Left cardiac atrium (tissue), 4 donors: Measurements from ENCODE around the gene ATPAF1. TPM values are rescaled to one million over a fixed set of nuclear protein-coding genes. Genes with fewer than 3 reads are reported as not detected.
"Not testable (repeated sequence)": the region's sequence is repeated elsewhere in the genome, so short reads cannot be mapped to it uniquely, and the experiment has no call there.

Source experiments
- ATAC-seq, 2 donors: fragments of 200-7000 bp; cut with Tn5 transposase; one replicate each; pipeline ENCODE4 v1.9.1; 2020; ENCODE audit warnings: mild to moderate bottlenecking in 2 of 2, moderate library complexity in 2 of 2
- DNase-seq: peaks from one replicate; pipeline ENCODE4 v3.0.0-alpha.2; 2020
- intact Hi-C, 2 donors: fragments of 100-400 bp; cut with DNase I; formaldehyde crosslinking; loops; one replicate each; pipeline versions ENCODE4 v1.14.1 to v1.15.1; 2022 to 2023
- total RNA-seq, 2 donors: library from RNA; stranded (reverse); fragmentation: NEBNext Ultra II Directional; extraction: Animal tissue kit (Norgen Biotek cat#: 25700); gene quantifications; one replicate each; pipeline ENCODE4 v1.2.1, GENCODE V29; 2021
- donor health status: DM: no; HTN: yes; CAD: no.
- donor health status: DM: no; HTN: yes; CAD: no; lungs with severe emphysema.
- donor health status: DM: yes; HTN: yes; CAD: no.
- donor health status: Dilated cardiomyopathy.

The ATPAF1 gene
- total RNA-seq, 2 donors from 2014 or later: 134 to 137 TPM

DNA sequence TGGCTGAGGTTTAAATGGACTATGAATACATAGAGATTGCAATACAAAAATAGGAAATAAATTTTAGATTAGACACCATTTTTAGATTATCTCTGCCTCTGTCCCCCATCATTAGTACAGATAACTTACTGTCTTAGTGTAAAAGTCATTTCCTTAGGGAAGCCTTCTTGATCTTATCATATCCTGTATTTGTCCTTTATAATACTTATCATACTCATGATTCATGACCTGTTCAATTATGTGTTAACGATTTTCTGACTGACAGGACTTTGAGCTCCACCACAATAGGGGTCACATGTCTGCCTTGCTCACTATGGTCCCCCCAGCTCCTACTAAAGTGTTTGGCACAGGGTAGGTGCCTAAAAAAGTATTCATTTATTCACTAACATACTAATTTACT, 18.1 kb upstream of the ATPAF1 start:
- ATAC-seq: no peak
- intact Hi-C loops: no loop called here
- no peak for DNase-seq

DNA sequence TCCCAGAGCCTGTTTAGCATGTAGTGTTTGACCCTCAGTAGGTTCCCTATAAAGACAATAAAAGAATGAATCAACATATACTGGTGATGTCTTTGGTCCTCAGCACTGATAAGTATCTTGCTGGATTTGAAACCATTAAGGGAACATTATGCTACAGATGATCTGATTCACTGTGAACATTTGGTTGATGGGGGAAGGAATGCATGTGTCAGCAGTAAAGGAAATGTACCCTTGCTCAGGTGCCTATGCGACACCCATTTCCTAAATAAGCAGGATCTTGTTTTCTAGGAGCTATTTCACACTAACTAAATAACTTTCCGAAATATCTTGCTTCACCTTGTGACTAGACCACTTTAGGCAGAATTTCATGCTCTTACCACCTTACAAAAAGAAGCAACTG, 16.5 kb upstream of the ATPAF1 start:
- ATAC-seq: no peak
- DNase-seq: no peak
- intact Hi-C loops: no loop called here

DNA sequence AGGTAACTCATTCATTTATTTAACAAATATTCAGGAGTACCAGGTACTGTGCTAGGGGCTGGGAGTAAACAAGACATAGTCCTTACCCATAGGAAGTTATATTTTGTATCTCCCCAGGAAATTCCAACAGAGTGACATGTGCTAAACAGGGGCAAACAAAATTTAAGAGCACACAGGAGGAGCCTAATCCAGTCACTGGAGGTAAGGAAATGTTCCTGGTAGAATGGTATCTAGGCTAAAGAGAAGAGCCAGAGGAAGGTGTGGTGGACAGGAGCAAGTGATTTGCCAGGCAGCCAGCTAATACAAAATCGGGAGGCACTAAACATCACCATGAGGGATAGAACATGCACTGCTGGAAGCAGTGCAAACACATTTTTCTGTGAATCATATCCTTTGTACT, 13.9 kb upstream of the ATPAF1 start:
- DNase-seq: no peak
- no peak for ATAC-seq
- intact Hi-C loops: no loop called here

DNA sequence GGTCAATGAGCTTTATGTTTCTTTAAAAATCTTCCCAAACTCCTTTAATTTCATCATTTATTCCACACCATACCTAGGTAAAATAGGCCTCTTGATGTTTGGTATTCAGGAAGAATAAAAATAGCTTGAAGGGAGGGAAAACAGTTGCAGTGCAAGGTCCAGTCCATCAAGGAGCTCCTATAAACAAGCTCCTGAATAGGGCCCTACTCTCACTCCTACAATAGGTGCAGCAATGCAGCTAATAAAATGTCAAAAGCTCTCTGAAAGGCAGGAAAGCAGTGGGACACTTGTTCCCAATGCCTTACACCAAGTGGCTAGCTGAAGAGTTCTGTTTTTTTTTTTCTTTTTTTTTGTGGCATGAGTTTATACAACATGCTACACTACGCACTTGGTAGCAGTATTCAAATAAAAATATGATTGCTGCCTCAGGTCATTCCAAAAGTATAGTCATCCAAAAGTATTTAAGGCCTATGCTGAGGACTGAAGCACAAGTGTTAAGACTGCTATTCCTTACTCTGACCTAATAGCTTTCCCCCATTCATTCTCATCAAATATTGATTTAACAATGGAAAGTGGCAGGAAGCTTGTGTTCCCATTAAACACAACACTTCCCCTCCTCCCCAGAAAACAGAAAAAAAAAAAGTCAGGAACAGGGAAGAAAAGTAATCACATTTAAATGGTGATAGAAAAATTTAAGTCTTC, 13.3 kb upstream of the ATPAF1 start:
- intact Hi-C loops: no loop called here
- DNase-seq (no peak), ATAC-seq (no peak)

GRCh38 chr1:46679789-46680573, 11.8 kb upstream of the ATPAF1 start:
- ATAC-seq (no peak), DNase-seq (no peak)
- intact Hi-C loops: no loop called here

DNA sequence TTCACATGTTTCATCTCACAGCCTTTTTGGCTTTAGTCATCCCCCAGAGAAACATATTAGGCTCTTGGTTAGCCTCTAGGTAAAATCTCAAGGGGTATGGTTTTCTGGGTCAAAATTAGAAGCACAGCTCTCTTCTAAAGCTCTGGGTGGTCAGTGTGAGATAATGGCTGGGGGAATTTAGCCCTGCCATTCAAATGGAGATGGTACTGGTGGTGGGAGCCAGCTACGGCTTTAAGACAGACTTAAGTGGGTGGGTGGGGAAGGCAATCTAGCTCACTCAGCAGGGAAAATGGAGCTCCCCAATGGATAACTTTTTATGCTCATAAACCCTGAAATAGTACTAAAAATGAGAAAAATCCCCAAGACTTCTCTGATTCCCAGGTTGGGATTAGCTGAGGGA, 9.2 kb upstream of the ATPAF1 start:
- intact Hi-C loops: no loop called here
- no peak for ATAC-seq
- DNase-seq: no peak

DNA sequence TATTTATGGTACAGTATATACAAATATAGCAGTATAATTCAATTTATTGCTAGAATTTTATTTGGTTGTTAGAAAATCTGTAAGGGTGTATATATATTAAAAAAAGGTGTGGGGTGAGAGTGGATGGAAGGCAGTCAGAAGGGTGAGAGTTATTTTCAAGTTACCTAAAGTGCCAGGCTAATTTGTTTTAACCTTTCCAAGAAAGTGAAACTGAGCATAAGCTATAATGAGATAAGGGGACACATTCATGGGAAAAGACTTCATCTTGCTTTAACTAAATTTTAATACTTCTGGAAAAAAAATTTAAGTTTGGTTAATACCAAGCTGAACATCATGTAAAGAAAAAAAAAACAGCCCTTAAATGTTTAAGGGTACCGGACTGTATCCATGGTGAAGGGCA, 8.4 kb upstream of the ATPAF1 start:
- ATAC-seq: no peak
- intact Hi-C loops: no loop called here
- DNase-seq: no peak

DNA sequence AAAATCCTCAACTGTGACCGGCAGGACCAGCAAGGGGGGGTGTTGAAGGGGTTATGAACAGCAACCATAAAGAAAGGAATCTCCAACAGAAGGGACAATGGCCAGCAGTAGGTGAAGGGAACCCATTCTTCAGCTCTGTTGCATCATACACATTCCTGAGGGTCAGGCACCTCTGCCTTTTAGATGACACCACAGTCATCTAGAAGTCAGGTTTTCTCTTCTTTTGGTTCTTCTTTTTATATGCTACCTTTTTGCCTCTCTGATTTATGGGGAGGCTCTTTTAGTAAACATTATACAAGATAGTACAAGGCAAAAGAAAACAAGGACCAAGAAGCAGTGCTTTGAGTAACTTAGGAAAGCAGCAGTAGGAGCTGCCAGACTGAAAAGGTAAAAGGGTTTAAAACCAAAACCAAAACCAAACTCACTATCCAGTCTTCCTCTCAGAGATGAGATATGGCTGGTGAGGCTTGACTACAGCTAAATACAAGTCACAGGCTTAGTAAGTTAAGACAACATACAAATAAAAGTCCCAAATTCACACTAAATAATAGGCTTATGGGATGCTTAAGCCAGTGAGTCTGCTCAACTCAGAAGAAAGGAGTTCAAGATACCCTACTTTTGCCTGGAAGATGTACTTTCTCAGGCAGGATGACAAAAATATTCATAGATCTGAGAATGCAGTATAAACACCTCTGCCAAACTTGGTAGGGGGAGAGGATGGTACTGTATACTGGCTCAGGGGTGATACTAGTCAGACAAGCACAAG, 7.6 kb upstream of the ATPAF1 start:
- ATAC-seq: no peak
- intact Hi-C loops: no loop called here
- DNase-seq: no peak

DNA sequence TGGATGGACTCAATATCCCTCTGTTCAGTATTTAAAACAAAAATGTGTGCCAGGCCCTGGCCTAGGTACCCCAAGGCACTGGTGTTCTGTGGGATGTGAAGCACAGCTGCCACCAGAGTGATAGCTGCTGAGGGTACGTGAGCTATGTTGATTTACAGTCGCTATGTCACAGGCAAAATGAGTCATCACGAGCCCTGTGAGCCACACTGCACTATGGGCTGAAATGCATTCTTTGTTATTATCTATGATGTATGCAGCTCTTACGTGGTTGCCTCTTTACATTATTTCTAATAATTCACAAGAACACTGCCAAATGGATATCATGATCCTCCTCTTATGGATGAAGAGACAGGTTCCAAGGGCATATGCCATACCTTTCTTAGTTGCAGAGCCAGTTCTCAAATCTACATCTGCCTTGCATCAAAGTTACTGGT, 5.6 kb upstream of the ATPAF1 start:
- ATAC-seq (no peak), DNase-seq (no peak)
- intact Hi-C loops: no loop called here

DNA sequence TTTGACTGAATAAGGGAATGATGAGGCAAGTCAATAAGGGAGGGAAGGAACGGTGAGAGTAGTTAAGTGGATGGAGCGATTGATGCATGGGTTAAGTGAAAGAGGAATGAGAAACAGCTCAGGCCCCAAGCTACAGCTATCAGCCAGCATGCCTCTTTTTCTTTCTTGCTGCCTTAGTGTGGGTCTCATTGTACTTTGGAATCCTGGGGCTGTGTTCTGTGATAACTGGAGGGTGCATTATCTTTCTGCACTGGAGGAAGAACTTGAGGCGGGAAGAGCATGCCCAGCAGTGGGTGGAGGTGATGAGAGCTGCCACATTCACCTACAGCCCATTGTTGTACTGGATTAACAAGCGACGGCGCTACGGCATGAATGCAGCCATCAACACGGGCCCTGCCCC, 4.5 kb upstream of the ATPAF1 start:
- intact Hi-C loops: no loop called here
- no peak for ATAC-seq
- no peak for DNase-seq

DNA sequence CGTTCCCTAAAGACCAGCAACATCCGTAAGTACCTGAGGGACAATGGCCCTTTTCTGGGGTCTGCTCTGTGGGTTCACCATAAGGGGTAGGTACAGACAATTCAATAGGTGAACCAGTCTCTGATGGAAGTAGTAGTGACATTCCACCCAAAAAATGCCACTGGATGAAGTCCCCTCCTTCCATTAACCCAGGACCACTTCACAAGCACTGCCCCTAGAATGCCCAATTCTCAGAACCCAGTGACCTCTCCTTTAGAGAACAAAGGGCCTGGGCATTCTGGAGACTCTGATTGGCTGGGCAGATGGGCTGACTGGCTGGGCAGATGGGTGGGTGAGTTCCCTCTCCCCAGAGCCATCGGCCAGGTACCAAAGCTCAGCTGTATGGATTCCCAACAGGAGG, 3.4 kb upstream of the ATPAF1 start, which contains the start of gene TEX38:
TEX38 (plus strand) TSS at position 301 of the 400 bp plus-strand sequence; CDS start at position 382, 81 bp downstream.
- no peak for ATAC-seq
- no peak for DNase-seq
- intact Hi-C loops: no loop called here

DNA sequence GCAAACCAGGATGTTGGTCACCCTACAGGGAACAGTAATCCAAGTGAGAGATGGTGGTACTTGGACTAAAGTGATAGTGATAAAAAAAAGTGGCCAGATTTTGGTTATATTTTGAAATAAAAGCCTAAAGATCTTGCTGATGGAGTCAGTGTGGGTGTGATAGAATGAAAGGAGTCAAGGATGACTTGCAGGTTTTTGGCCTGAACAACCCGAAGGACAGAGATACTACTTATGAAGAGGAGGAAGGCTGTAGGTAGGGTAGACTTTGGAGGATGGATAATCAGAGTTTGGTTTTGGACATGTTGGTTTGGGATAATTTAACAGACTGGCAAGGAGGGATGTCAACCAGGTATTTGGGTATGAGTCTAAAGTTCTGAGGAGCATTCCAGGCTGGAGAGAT, 2.0 kb upstream of the ATPAF1 start:
- no peak for ATAC-seq
- DNase-seq: no peak
- intact Hi-C loops: no loop called here

DNA sequence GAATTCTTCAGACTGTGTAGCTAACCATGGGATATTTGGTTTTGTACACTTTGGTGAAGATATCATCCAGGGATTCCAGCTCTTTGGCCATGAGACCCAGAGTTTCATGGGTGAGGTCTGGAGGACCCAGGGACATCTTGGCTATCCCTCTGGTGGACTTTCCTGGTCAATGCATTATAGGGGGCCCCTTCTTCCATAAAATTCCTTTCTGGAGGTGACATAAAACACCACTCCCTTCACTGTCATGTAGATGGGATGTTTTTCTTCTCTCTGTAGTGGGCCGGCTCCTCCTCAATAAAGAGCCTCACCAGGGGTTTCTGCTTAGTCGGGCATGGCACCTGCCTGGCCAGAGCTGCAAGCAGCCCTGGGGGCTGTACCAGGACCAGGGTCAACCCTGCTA, 2.2 kb downstream of the ATPAF1 start:
- ATAC-seq (no peak), DNase-seq (no peak)
- intact Hi-C loops: loop anchor here in 1 of 2 donors (5.0 kb wide), 2 partner anchors 51 to 59 kb away; partner anchors contain the start of gene EFCAB14

- DNase-seq, ATAC-seq, intact Hi-C loops: not testable (repeated sequence)
Observed at GRCh38 chr1:46662919-46663318, 5.2 kb downstream of the ATPAF1 start.

DNA sequence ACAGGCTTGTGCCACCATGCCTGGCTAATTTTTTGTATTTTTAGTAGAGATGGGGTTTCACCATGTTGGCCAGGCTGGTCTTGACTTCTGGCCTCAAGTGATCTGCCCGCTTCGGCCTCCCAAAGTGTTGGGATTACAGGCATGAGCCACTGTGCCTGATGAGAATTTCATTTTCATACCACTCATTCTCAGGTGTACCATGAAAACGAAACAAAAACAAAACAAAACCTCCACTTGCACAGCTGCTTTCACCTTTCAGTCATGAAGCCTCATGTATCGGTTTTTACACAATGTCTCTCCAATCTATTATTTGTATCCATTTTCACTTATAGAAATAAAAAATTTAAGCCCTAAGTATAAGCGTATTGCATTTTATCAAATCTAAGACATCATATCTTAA, 8.0 kb downstream of the ATPAF1 start:
- DNase-seq, ATAC-seq, intact Hi-C loops: not testable (repeated sequence)

DNA sequence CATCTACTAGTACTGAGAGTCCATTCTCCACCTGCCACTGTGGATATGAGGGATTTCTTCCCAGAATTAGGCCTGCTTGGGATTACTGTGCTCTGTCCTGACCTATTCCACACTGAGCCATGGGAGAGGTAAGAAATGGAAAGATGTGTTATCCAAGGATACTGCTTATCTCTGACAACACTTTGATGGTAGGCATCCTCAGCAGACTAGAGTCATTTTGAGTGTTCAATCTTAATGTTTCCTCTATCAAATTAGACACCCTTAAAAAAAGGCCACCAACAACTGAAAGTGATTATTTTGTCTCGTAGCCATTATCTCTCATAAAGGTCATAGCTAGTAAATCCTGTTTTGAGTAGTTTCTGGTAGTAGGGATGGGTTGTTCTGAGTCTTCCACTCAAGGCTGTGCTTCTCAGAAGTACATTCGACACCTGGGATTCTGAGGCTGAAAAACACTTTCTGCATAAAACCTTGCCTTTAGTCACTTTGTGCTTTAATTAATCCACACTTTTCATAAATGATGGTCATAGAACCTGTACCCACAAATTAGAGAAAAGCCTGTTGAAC, 8.8 kb downstream of the ATPAF1 start:
- DNase-seq (no peak), ATAC-seq (no peak)
- intact Hi-C loops: no loop called here

DNA sequence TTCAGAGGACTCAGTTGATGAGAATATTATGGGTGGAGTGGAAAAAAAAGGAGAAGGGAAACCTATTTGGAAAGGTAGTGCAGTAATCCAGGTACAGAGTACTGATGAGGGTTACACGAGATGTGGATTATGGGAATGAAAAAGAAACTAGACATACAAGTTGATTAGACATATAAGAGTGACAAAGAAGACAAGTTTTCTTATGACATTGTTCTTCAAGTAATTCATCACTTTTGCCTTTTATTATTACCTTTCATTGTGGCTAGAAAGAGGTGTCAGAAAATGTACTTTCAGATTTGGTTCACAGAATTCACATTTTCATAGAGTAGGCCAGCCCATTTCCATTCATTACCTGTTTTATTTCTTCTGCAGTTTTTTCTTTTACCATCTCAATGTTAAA, 10.4 kb downstream of the ATPAF1 start:
- ATAC-seq (no peak), DNase-seq (no peak)
- intact Hi-C loops: no loop called here

DNA sequence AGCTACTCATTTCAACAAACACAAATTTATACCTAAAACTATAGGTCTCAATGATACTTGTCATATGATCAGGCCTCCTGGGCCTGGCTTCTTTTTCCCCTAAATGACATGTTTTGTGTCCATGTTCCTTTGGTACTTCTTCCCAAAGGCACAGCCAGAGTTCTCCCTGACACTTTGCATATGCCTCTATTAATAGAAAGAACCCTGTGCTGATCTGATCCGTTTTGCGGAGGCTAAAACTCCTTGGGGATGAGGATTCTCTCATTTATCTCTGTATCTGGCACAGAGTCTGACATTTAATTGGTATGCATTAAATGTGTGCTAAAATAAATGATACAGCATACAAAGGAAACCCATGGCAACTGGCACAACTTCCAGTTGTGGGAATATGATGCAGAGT, 11.5 kb downstream of the ATPAF1 start:
- peak in 1 of 2 donors; percentile 25 for ATAC-seq
- intact Hi-C loops: no loop called here

DNA sequence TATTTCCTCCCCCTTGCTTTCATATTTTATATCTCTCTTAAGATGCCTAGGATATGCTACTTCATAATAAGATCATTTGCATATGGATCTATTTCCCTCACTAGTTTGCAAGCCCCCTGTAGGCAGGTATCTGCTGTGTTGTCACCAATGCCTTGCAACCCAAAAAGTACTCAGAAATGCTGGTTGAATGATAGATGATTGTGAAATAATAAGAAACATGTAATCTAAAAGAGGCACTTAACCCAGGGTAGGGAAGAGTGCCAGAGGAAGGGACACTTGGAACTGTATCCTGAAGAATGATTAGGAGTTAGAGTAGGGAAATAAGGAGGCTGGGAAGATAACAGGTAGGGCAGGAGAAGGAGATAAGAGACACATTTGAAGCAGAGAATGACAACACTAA, 12.3 kb downstream of the ATPAF1 start:
- intact Hi-C loops: no loop called here
- DNase-seq (no peak), ATAC-seq (no peak)

More for the DNA sequence above, 11.5 kb downstream of the ATPAF1 start:
- no peak for DNase-seq

DNA sequence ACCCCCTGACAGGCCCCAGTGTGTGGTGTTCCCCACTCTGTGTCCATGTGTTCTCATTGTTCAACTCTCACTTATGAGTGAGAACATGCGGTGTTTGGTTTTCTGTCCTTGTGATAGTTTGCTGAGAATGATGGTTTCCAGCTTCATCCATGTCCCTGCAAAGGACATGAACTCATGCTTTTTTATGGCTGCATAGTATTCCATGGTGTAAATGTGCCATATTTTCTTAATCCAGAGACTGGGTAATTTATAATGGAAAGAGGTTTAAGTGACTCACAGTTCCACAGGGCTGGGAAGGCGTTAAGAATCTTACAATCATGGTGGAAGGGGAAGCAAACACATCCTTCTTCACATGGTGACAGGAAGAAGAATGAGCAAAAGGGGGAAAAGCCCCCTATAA, 13.5 kb downstream of the ATPAF1 start:
- DNase-seq, intact Hi-C loops, ATAC-seq: not testable (repeated sequence)
